Measurements from ENCODE around the gene PALLD. TPM values are rescaled to one million over a fixed set of nuclear protein-coding genes. Genes with fewer than 3 reads are reported as not detected.

Gene PALLD
- polyA plus RNA-seq, 3 donors: 6.1 to 11.8 (median 9.9) TPM

GRCh38 chr4:168485156-168485910, 11.5 kb upstream of the PALLD start:
- no peaks in the 10 kb centered on the region for H3K9me3 ChIP-seq (replicated peaks in 1 of 2; ENCODE audit: control insufficient read depth in 1 of 2, insufficient read depth in 1 of 2, low read length in 2 of 2)
- peaks cover 40 to 54% of the 10 kb centered on the region in 2 donors for H3K4me1 ChIP-seq (ENCODE audit: control insufficient read depth in 1 of 2, insufficient read depth in 2 of 2, low read length in 2 of 2)
- TF ChIP-seq, protein P1, sequence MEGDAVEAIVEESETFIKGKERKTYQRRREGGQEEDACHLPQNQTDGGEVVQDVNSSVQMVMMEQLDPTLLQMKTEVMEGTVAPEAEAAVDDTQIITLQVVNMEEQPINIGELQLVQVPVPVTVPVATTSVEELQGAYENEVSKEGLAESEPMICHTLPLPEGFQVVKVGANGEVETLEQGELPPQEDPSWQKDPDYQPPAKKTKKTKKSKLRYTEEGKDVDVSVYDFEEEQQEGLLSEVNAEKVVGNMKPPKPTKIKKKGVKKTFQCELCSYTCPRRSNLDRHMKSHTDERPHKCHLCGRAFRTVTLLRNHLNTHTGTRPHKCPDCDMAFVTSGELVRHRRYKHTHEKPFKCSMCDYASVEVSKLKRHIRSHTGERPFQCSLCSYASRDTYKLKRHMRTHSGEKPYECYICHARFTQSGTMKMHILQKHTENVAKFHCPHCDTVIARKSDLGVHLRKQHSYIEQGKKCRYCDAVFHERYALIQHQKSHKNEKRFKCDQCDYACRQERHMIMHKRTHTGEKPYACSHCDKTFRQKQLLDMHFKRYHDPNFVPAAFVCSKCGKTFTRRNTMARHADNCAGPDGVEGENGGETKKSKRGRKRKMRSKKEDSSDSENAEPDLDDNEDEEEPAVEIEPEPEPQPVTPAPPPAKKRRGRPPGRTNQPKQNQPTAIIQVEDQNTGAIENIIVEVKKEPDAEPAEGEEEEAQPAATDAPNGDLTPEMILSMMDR (IDR thresholded peaks at IDR 0.05): no peak
- no peaks in the 10 kb centered on the region for H3K27me3 Mint-ChIP-seq (ENCODE audit: low read depth in 3 of 3)
- H3K27ac ChIP-seq (ENCODE audit: low read depth in 1 of 2, low read length in 2 of 2): no peak overlapping the region
- peaks cover 54% of the 10 kb centered on the region for H3K4me1 Mint-ChIP-seq
- H3K4me2 ChIP-seq (replicated peaks; ENCODE audit: extremely low read depth, low read length, poor library complexity, severe bottlenecking): no peak overlapping the region
- peaks cover 0 to 12% of the 10 kb centered on the region in 2 donors for H3K36me3 Mint-ChIP-seq
- H3K4me3 ChIP-seq (replicated peaks in 1 of 3; ENCODE audit: low read depth in 2 of 3, low read length in 3 of 3): no peak overlapping the region
- no peaks in the 10 kb centered on the region for H3K36me3 ChIP-seq (replicated peaks in 1 of 2; ENCODE audit: control insufficient read depth in 1 of 2, insufficient read depth in 2 of 2, low read length in 2 of 2)
- H3K4me3 Mint-ChIP-seq: no peak overlapping the region
- intact Hi-C loops (cut with micrococcal nuclease): loop anchor here in 1 of 2 donors (10.0 kb wide), 1 partner anchor 529 kb away; the partner anchor contains the start of gene CBR4
- H3K9ac ChIP-seq (ENCODE audit: insufficient read depth, low read length, poor library complexity, severe bottlenecking): no peak overlapping the region
- H3K79me2 ChIP-seq (ENCODE audit: insufficient read depth, low read length): no peaks in the 10 kb centered on the region
- H2AFZ ChIP-seq (ENCODE audit: insufficient read depth, low read depth, low read length, poor library complexity, severe bottlenecking): no peak overlapping the region
- H3K27ac Mint-ChIP-seq: peak overlapping the region in 5 of 7 donors; percentile 22 to 70 (median 46)
- peak in 1 of 3 donors; percentile 54 for DNase-seq
- no CpG with 5 or more reads among the region's 2 CpGs for WGBS (ENCODE audit: insufficient coverage)
- H3K27me3 ChIP-seq (ENCODE audit: control insufficient read depth in 2 of 2, insufficient read depth in 2 of 2, low read length in 2 of 2): no peaks in the 10 kb centered on the region
- H3K9me3 Mint-ChIP-seq: no peaks in the 10 kb centered on the region
- no peaks in the 10 kb centered on the region for H4K20me1 ChIP-seq (ENCODE audit: insufficient read depth, low read length)

DNA sequence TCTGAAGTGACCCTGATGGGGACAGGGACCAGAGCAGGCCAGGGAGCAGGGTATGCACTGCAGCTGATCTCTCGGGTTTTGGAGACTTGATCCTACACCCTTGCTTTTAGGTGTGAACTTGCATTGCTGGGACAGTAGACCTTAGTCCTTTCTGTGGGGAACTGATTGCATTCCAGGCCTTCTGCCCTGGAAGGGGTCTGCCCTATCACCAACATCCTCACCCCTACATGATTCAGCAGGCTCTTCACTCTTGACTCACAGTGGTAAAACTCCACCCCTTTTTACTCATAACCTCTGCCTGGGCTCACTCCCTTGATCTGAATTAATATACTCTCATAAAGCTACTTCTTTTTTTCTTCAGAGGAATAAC, 10.0 kb upstream of the PALLD start:
- Histone ChIP-seq H3K79me2 (ENCODE audit: insufficient read depth, low read length) (no peaks in the 10 kb centered on the region), H3K4me2 (replicated peaks; ENCODE audit: extremely low read depth, low read length, poor library complexity, severe bottlenecking) (no peak overlapping the region), H3K9me3 (replicated peaks in 1 of 2; ENCODE audit: control insufficient read depth in 1 of 2, insufficient read depth in 1 of 2, low read length in 2 of 2) (no peaks in the 10 kb centered on the region), H3K27ac (ENCODE audit: low read depth in 1 of 2, low read length in 2 of 2) (peak overlapping the region; percentile 51 to 74), H3K27me3 (ENCODE audit: control insufficient read depth in 2 of 2, insufficient read depth in 2 of 2, low read length in 2 of 2) (no peaks in the 10 kb centered on the region), H3K4me1 (ENCODE audit: control insufficient read depth in 1 of 2, insufficient read depth in 2 of 2, low read length in 2 of 2) (peaks cover 27 to 39% of the 10 kb centered on the region in 2 donors), H3K36me3 (replicated peaks in 1 of 2; ENCODE audit: control insufficient read depth in 1 of 2, insufficient read depth in 2 of 2, low read length in 2 of 2) (no peaks in the 10 kb centered on the region), H3K4me3 (replicated peaks in 1 of 3; ENCODE audit: low read depth in 2 of 3, low read length in 3 of 3) (no peak overlapping the region), H2AFZ (ENCODE audit: insufficient read depth, low read depth, low read length, poor library complexity, severe bottlenecking) (peak overlapping the region; percentile 17), H3K9ac (ENCODE audit: insufficient read depth, low read length, poor library complexity, severe bottlenecking) (peak overlapping the region; percentile 6), H4K20me1 (ENCODE audit: insufficient read depth, low read length) (no peaks in the 10 kb centered on the region)
- H3K36me3 Mint-ChIP-seq: peaks cover 0 to 11% of the 10 kb centered on the region in 2 donors
- H3K9me3 Mint-ChIP-seq: no peaks in the 10 kb centered on the region
- peaks cover 38% of the 10 kb centered on the region for H3K4me1 Mint-ChIP-seq
- peak overlapping the region; percentile 73 to 91 (median 88) for H3K27ac Mint-ChIP-seq
- WGBS (ENCODE audit: insufficient coverage): 100% methylated on average over 1 of the region's 1 CpG
- no peak overlapping the region for H3K4me3 Mint-ChIP-seq
- no peaks in the 10 kb centered on the region for H3K27me3 Mint-ChIP-seq (ENCODE audit: low read depth in 3 of 3)
- peak; percentile 74 to 88 (median 82) for DNase-seq
- intact Hi-C loops (cut with micrococcal nuclease): loop anchor here in 1 of 2 donors (10.0 kb wide), 1 partner anchor 528 kb away; the partner anchor contains the start of gene CBR4
- TF ChIP-seq, protein P1 (IDR thresholded peaks at IDR 0.05): no peak

Data from CD14-positive monocyte (primary cell).